K562 (cell line): Measurements from ENCODE around the gene ZNF772. TPM values are rescaled to one million over a fixed set of nuclear protein-coding genes. Genes with fewer than 3 reads are reported as not detected.

Experiments used
- ATAC-seq: fragments of 200-7000 bp; cut with Tn5 transposase; 3 replicates; pipeline ENCODE4 v1.9.1; 2020; ENCODE audit warnings: moderate library complexity
- BruUV-seq: library from RNA; stranded (reverse); fragments of 400-500 nt; replicated peaks from 2 replicates; lab custom pipeline; 2021; lab: Mats Ljungman, UMichigan
- CTCF ChIA-PET: fragments of 300-600 bp; formaldehyde crosslinking; extraction: SDS; loops from one replicate; lab custom pipeline; 2021; ENCODE audit warnings: low intra/inter-chr PET ratio; lab: Yijun Ruan, JAX
- POLR2A ChIA-PET: fragments of 300-600, 350-650 bp; sonication (Branson Sonifier 250); formaldehyde crosslinking; extraction: SDS; loops from one replicate; lab custom pipeline; 2021; ENCODE audit warnings: antibody characterized with exemption, inconsistent platforms; lab: Yijun Ruan, JAX
- DNase-seq, 4 experiments: peaks; one replicate each; pipeline versions ENCODE4 v3.0.0 to v3.0.0-alpha.2; 2011 to 2018; ENCODE audit warnings: low spot score in 3 of 4, mixed read lengths in 3 of 4; ENCODE audit errors: extremely low read depth in 1 of 4
- FAIRE-seq: peaks from 2 replicates; lab custom pipeline; 2011; peaks lifted over from hg19 to GRCh38; lab: Jason Lieb, UNC
- H2AFZ ChIP-seq: 2 replicates; pipeline ENCODE4 v1.6.0; 2011; ENCODE audit warnings: low read depth, low read length, control low read depth, inconsistent platforms
- H3K27ac ChIP-seq: fragments of 200-600 bp; 3 replicates; pipeline ENCODE4 v1.8.0; 2011; ENCODE audit warnings: low read depth, mild to moderate bottlenecking, control low read depth, inconsistent platforms, low read length, moderate library complexity, mixed read lengths; ENCODE audit errors: extremely low read depth
- H3K27me3 ChIP-seq, 2 experiments: fragments of 300-600 bp in 1 of 2; 2 replicates in 1 of 2; 3 replicates in 1 of 2; pipeline versions ENCODE4 v1.6.0 to v1.8.0; 2011; ENCODE audit warnings: inconsistent platforms in 2 of 2, low read length in 2 of 2, mild to moderate bottlenecking in 1 of 2, mixed read lengths in 1 of 2, moderate library complexity in 1 of 2; ENCODE audit not compliant: control insufficient read depth in 2 of 2, insufficient read depth in 2 of 2
- H3K36me3 ChIP-seq: fragments of 300-600 bp; 3 replicates; pipeline ENCODE4 v1.8.0; 2011; ENCODE audit warnings: mild to moderate bottlenecking, low read length, inconsistent platforms; ENCODE audit not compliant: control insufficient read depth, insufficient read depth
- H3K4me1 ChIP-seq, 2 experiments: fragments of 200-600 bp in 1 of 2; replicated peaks in 1 of 2; 2 replicates in 1 of 2; 3 replicates in 1 of 2; pipeline versions ENCODE4 v1.5.1 to v1.8.0; 2011; ENCODE audit warnings: inconsistent platforms in 2 of 2, low read length in 2 of 2, mild to moderate bottlenecking in 1 of 2, mixed read lengths in 1 of 2, moderate library complexity in 1 of 2; ENCODE audit not compliant: control insufficient read depth in 2 of 2, insufficient read depth in 2 of 2
- H3K4me2 ChIP-seq: 2 replicates; pipeline ENCODE4 v1.6.1; 2011; ENCODE audit warnings: low read length, control low read depth, inconsistent platforms, mixed read lengths; ENCODE audit not compliant: insufficient read depth
- H3K4me3 ChIP-seq: fragments of 200-600 bp; sonication (generic), shearing (Covaris generic); 2 replicates; pipeline ENCODE4 v1.5.1; 2016; ENCODE audit warnings: control low read depth, inconsistent platforms
- H3K79me2 ChIP-seq: fragments of 200-600 bp; 3 replicates; pipeline ENCODE4 v1.8.0; 2011; ENCODE audit warnings: low read length, inconsistent platforms; ENCODE audit not compliant: control insufficient read depth, insufficient read depth
- H3K9ac ChIP-seq, 2 experiments: 2 replicates each; pipeline versions ENCODE4 v1.6.0 to v1.6.1; 2011; ENCODE audit warnings: low read depth in 2 of 2, low read length in 2 of 2, control low read depth in 1 of 2, inconsistent platforms in 1 of 2, mild to moderate bottlenecking in 1 of 2, mixed read lengths in 1 of 2; ENCODE audit not compliant: insufficient read depth in 1 of 2
- H3K9me1 ChIP-seq: one replicate; pipeline ENCODE4 v1.6.0; 2011; ENCODE audit warnings: inconsistent platforms, mild to moderate bottlenecking, low read length, moderate library complexity; ENCODE audit not compliant: control insufficient read depth, insufficient read depth
- H3K9me3 ChIP-seq: replicated peaks from 2 replicates; pipeline ENCODE4 v1.5.1; 2011; ENCODE audit warnings: low read depth, low read length, inconsistent platforms; ENCODE audit not compliant: control insufficient read depth, insufficient read depth
- H4K20me1 ChIP-seq: replicated peaks from 2 replicates; pipeline ENCODE4 v1.6.1; 2011; ENCODE audit warnings: low read length, inconsistent platforms, mixed read lengths; ENCODE audit not compliant: control insufficient read depth, insufficient read depth
- C11orf30 ChIP-seq: fragments of 450-650 bp; IDR thresholded peaks from 2 replicates; pipeline ENCODE4 v1.6.1; 2016; ENCODE audit warnings: low read depth, mild to moderate bottlenecking
- CUX1 ChIP-seq: fragments of 200-800 bp; sonication (Bioruptor generic); IDR thresholded peaks from 2 replicates; pipeline ENCODE4 v1.6.1; 2016; ENCODE audit warnings: missing genetic modification characterization, missing compliant biosample characterization
- GMEB1 ChIP-seq: fragments of 250-450 bp; sonication (Bioruptor Pico); IDR thresholded peaks from 2 replicates; pipeline ENCODE4 v1.4.0; 2020; ENCODE audit warnings: mild to moderate bottlenecking
- RB1 ChIP-seq: fragments of 450-650 bp; IDR thresholded peaks from 2 replicates; pipeline ENCODE4 v1.6.1; 2017; ENCODE audit warnings: low read depth, mild to moderate bottlenecking
- ZBTB40 ChIP-seq, 2 experiments: fragments of 450-650 bp in 1 of 2; sonication (generic) in 1 of 2; formaldehyde crosslinking in 1 of 2; IDR thresholded peaks; 2 replicates each; pipeline versions ENCODE4 v1.7.1 to v1.9.0; 2016 to 2022; ENCODE audit warnings: inconsistent platforms in 1 of 2, mild to moderate bottlenecking in 1 of 2, missing genetic modification reagents in 1 of 2
- ZNF134 ChIP-seq: fragments of 250-450 bp; sonication (Bioruptor Pico); conservative IDR thresholded peaks from 2 replicates; pipeline ENCODE4 v1.4.0; 2020
- ZNF830 ChIP-seq: fragments of 250-450 bp; sonication (Bioruptor Pico); IDR thresholded peaks from 2 replicates; pipeline ENCODE4 v1.5.0; 2021; ENCODE audit warnings: mild to moderate bottlenecking
- in situ Hi-C: fragments of 300-500 bp; cut with MboI; formaldehyde crosslinking; loops from 4 replicates; pipeline ENCODE4 v1.15.0; 2018; ENCODE audit warnings: inconsistent platforms, mixed read lengths
- intact Hi-C: fragments of 100-400 bp; cut with micrococcal nuclease; formaldehyde crosslinking; loops from 2 replicates; pipeline ENCODE4 v1.14.2; 2022
- polyA plus RNA-seq, 8 experiments: library from polyadenylated mRNA; depleted of rRNA in 4 of 8; stranded (reverse) in 5 of 8; unstranded in 3 of 8; fragments of >200 nt; fragmentation: Nextera tagmentation in 2 of 8; fragmentation: Illumina TruSeq in 1 of 8; extraction: Ambion mirVana in 2 of 8; extraction: Trizol in 1 of 8; gene quantifications; 2 replicates each; pipeline versions ENCODE4 v1.2.1 to v1.2.3, GENCODE V29; 2011 to 2014; ENCODE audit warnings: inconsistent platforms in 1 of 8, missing spikeins in 1 of 8
- total RNA-seq, 7 experiments: library from RNA; depleted of rRNA in 6 of 7; stranded (reverse); fragments of >200 nt in 6 of 7; fragmentation: Illumina TruSeq in 2 of 7; extraction: Trizol in 2 of 7; gene quantifications; 2 replicates each; pipeline versions ENCODE4 v1.2.1 to v1.2.3, GENCODE V29; 2011 to 2021; ENCODE audit warnings: low replicate concordance in 1 of 7

Gene ZNF772
- total and polyA plus RNA-seq, 9 of the 15 experiments (the other 6 are each of a cell fraction or from before 2014, with no cell fraction given) = 0.13 to 1.9 (median 1.1) TPM

- Histone ChIP-seq H3K27ac (no peak overlapping the region), H3K27me3 (no peaks in the 10 kb centered on the region), H3K4me3 (no peak overlapping the region), H3K4me2 (no peak overlapping the region), H4K20me1 (no peaks in the 10 kb centered on the region), H3K9me3 (no peaks in the 10 kb centered on the region; the same call in 1 of the 2 replicates), H3K79me2 (no peaks in the 10 kb centered on the region), H3K4me1 (no peaks in the 10 kb centered on the region), H3K9me1 (no peaks in the 10 kb centered on the region), H2AFZ (no peak overlapping the region), H3K36me3 (no peaks in the 10 kb centered on the region), H3K9ac (no peak overlapping the region)
- intact Hi-C loops (no loop called here), in situ Hi-C loops (no loop called here)
- BruUV-seq = no TSS peak
- POLR2A ChIA-PET = no interaction called here
- no peak for FAIRE-seq
- CTCF ChIA-PET = no interaction called here
- DNase-seq = no peak
- no peak for ATAC-seq
- TF ChIP-seq C11orf30 (0 out of 2 replicates have a peak, but pooled peaks have one; percentile 12), ZBTB40 (IDR thresholded peaks at IDR 0.05) (no peak), ZBTB40 (CRISPR knock-in tag; IDR thresholded peaks at IDR 0.05) (no peak), GMEB1 (CRISPR knock-in tag) (no peak), ZNF134 (CRISPR knock-in tag) (no peak), RB1 (no peak), CUX1 (CRISPR knock-in tag) (no peak), ZNF830 (no peak)
Measured at GRCh38 chr19:57511484-57511883, 34.1 kb upstream of the ZNF772 start.
